Liver (tissue), 3 donors: ENCODE measurements around the gene IQSEC1.

Experiments used
- EGR1 ChIP-seq, 2 donors: IDR thresholded peaks; 2 replicates each; pipeline ENCODE4 v1.6.1; 2016 to 2018; ENCODE audit warnings: antibody characterized with exemption in 2 of 2, low read depth in 2 of 2
- FOXA2 ChIP-seq: IDR thresholded peaks from 2 replicates; pipeline ENCODE4 v1.6.1; 2016; ENCODE audit warnings: antibody characterized with exemption
- GABPA ChIP-seq, 2 donors: IDR thresholded peaks in 1 of 2; conservative IDR thresholded peaks in 1 of 2; 2 replicates each; pipeline ENCODE4 v1.6.1; 2016; ENCODE audit warnings: antibody characterized with exemption in 2 of 2, mild to moderate bottlenecking in 1 of 2, moderate library complexity in 1 of 2
- JUND ChIP-seq, 2 donors: IDR thresholded peaks; 2 replicates each; pipeline ENCODE4 v1.6.1; 2016; ENCODE audit warnings: antibody characterized with exemption in 2 of 2
- NR2F2 ChIP-seq: IDR thresholded peaks from 2 replicates; pipeline ENCODE4 v1.6.1; 2016; ENCODE audit warnings: antibody characterized with exemption
- RAD21 ChIP-seq, 2 donors: IDR thresholded peaks; 2 replicates each; pipeline ENCODE4 v1.6.1; 2016; ENCODE audit warnings: antibody characterized with exemption in 2 of 2, mild to moderate bottlenecking in 2 of 2
- RXRA ChIP-seq, 2 donors: IDR thresholded peaks; 2 replicates each; pipeline ENCODE4 v1.6.1; 2017 to 2018; ENCODE audit warnings: antibody characterized with exemption in 2 of 2, mild to moderate bottlenecking in 1 of 2
- TAF1 ChIP-seq: conservative IDR thresholded peaks from 2 replicates; pipeline ENCODE4 v1.6.1; 2016; ENCODE audit warnings: antibody characterized with exemption, mild to moderate bottlenecking
- YY1 ChIP-seq: IDR thresholded peaks from 2 replicates; pipeline ENCODE4 v1.6.1; 2016; ENCODE audit warnings: antibody characterized with exemption, mild to moderate bottlenecking
- TF ChIP-seq, protein P1 (sequence below): fragments of 150-350 bp; IDR thresholded peaks from 2 replicates; pipeline ENCODE4 v1.5.1; 2017; ENCODE audit warnings: improper control_type of control experiment, low read depth, low read length; ENCODE audit not compliant: missing input control
- TF ChIP-seq, protein P2 (sequence below): IDR thresholded peaks from 2 replicates; pipeline ENCODE4 v1.6.1; 2016; ENCODE audit warnings: antibody characterized with exemption
- TF ChIP-seq, protein P3 (sequence below): IDR thresholded peaks from 2 replicates; pipeline ENCODE4 v1.6.1; 2016; ENCODE audit warnings: antibody characterized with exemption
- TF ChIP-seq, protein P4 (sequence below): IDR thresholded peaks from 2 replicates; pipeline ENCODE4 v1.6.1; 2016; ENCODE audit warnings: antibody characterized with exemption
- donor health status: healthy.
- donor health status: healthy.

DNA sequence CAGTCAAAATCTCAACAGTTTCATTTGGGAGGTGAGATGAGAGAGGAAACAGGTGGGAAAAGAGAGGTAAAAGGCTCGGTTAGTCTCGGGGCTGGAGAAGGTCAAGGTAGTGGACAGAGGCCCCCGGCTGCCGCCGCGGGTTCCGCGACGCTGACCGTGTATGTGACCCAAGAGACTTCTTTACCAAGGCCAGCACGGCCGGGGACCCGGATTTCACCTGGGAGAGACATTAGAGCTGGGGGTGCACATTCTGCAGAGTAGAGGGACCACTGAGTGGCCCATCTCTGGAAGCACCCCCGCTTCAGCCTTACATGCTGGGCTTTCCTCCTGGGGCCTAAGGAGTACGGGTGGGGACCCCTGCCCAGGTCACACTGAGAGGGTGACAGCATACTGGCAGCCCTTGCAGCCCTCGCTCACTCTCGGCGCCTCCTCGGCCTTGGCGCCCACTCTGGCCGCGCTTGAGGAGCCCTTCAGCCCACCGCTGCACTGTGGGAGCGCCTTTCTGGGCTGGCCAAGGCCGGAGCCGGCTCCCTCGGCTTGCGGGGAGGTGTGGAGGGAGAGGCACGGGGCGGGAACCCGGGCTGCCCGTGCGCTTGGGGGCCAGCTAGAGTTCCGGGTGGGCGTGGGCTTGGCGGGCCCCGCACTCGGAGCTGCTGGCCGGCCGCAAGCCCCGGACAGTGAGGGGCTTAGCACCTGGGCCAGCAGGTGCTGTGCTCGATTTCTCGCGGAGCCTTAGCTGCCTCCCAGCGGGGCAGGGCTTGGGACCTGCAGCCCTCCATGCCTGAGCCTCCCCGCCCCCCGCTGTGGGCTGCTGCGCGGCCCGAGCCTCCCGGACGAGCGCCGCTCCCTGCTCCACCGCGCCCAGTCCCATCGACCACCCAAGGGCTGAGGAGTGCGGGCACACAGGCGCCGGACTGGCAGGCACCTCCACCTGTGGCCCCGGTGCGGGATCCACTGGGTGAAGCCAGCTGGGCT, 190.6 kb downstream of the IQSEC1 start:
- TF ChIP-seq RXRA (IDR thresholded peaks at IDR 0.05) (no peak), RAD21 (IDR thresholded peaks at IDR 0.05) (no peak), YY1 (no peak), TAF1 (no peak), JUND (IDR thresholded peaks at IDR 0.05) (no peak), GABPA (IDR thresholded peaks at IDR 0.05 in 1 of 2, conservative IDR thresholded peaks at IDR 0.05 in 1 of 2) (no peak), NR2F2 (no peak), FOXA2 (no peak), EGR1 (IDR thresholded peaks at IDR 0.05; ENCODE audit: low read depth in 2 of 2) (no peak)
- TF ChIP-seq, protein P1, sequence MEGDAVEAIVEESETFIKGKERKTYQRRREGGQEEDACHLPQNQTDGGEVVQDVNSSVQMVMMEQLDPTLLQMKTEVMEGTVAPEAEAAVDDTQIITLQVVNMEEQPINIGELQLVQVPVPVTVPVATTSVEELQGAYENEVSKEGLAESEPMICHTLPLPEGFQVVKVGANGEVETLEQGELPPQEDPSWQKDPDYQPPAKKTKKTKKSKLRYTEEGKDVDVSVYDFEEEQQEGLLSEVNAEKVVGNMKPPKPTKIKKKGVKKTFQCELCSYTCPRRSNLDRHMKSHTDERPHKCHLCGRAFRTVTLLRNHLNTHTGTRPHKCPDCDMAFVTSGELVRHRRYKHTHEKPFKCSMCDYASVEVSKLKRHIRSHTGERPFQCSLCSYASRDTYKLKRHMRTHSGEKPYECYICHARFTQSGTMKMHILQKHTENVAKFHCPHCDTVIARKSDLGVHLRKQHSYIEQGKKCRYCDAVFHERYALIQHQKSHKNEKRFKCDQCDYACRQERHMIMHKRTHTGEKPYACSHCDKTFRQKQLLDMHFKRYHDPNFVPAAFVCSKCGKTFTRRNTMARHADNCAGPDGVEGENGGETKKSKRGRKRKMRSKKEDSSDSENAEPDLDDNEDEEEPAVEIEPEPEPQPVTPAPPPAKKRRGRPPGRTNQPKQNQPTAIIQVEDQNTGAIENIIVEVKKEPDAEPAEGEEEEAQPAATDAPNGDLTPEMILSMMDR, result no peak
- TF ChIP-seq, protein P2, sequence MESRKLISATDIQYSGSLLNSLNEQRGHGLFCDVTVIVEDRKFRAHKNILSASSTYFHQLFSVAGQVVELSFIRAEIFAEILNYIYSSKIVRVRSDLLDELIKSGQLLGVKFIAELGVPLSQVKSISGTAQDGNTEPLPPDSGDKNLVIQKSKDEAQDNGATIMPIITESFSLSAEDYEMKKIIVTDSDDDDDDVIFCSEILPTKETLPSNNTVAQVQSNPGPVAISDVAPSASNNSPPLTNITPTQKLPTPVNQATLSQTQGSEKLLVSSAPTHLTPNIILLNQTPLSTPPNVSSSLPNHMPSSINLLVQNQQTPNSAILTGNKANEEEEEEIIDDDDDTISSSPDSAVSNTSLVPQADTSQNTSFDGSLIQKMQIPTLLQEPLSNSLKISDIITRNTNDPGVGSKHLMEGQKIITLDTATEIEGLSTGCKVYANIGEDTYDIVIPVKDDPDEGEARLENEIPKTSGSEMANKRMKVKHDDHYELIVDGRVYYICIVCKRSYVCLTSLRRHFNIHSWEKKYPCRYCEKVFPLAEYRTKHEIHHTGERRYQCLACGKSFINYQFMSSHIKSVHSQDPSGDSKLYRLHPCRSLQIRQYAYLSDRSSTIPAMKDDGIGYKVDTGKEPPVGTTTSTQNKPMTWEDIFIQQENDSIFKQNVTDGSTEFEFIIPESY, result no peak
- TF ChIP-seq, protein P3, sequence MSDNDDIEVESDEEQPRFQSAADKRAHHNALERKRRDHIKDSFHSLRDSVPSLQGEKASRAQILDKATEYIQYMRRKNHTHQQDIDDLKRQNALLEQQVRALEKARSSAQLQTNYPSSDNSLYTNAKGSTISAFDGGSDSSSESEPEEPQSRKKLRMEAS, result no peak
- TF ChIP-seq, protein P4, sequence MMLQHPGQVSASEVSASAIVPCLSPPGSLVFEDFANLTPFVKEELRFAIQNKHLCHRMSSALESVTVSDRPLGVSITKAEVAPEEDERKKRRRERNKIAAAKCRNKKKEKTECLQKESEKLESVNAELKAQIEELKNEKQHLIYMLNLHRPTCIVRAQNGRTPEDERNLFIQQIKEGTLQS, result no peak
